Activated CD4-positive, alpha-beta T cell treated with anti-CD3 and anti-CD28 coated beads, Interleukin-10, Interleukin-2, amounts not matched to agents 100 ng/mL and 50 ng/mL, durations not matched to agents 16 hours and 8 hours (primary cell): ENCODE results near the gene STK10.

Experiments used
- DNase-seq: peaks from one replicate; pipeline ENCODE4 v3.0.0-alpha.2; 2020

The STK10 gene

GRCh38 chr5:172188893-172189692 lies 1.1 kb upstream of the STK10 start:
- DNase-seq: no peak

- DNase-seq: peak; percentile 82
Measured at GRCh38 chr5:172187118-172188032, 649 bp downstream of the STK10 start.

GRCh38 chr5:172186114-172186695 lies 1.8 kb downstream of the STK10 start:
- no peak for DNase-seq

- DNase-seq: peak; percentile 32
Measured at GRCh38 chr5:172185096-172185461, 2.9 kb downstream of the STK10 start.

- no peak for DNase-seq
Measured at GRCh38 chr5:172183881-172184280, 4.1 kb downstream of the STK10 start.

- no peak for DNase-seq
Measured at GRCh38 chr5:172182291-172182690, 5.7 kb downstream of the STK10 start.

- peak; percentile 29 for DNase-seq
Measured at GRCh38 chr5:172180936-172181335, 7.1 kb downstream of the STK10 start.

- peak; percentile 86 for DNase-seq
Measured at GRCh38 chr5:172178991-172179989, 8.7 kb downstream of the STK10 start.

- DNase-seq: peak; percentile 64
Measured at GRCh38 chr5:172178301-172178987, 9.6 kb downstream of the STK10 start.

- no peak for DNase-seq
Measured at GRCh38 chr5:172177176-172177575, 10.8 kb downstream of the STK10 start.

GRCh38 chr5:172175263-172175719 lies 12.7 kb downstream of the STK10 start:
- DNase-seq: peak; percentile 98

GRCh38 chr5:172173564-172174153 lies 14.4 kb downstream of the STK10 start:
- DNase-seq: peak; percentile 94

- DNase-seq: no peak
Measured at GRCh38 chr5:172172912-172173563, 15.0 kb downstream of the STK10 start.

- DNase-seq: no peak
Measured at GRCh38 chr5:172171118-172171517, 16.9 kb downstream of the STK10 start.

- peak; percentile 60 for DNase-seq
Measured at GRCh38 chr5:172170251-172170701, 17.7 kb downstream of the STK10 start.

- DNase-seq: no peak
Measured at GRCh38 chr5:172169216-172169615, 18.8 kb downstream of the STK10 start.

- no peak for DNase-seq
Measured at GRCh38 chr5:172168311-172168710, 19.7 kb downstream of the STK10 start.

- no peak for DNase-seq
Measured at GRCh38 chr5:172167895-172168294, 20.1 kb downstream of the STK10 start.

GRCh38 chr5:172166030-172166826 lies 21.8 kb downstream of the STK10 start:
- no peak for DNase-seq

- DNase-seq: no peak
Measured at GRCh38 chr5:172165465-172165864, 22.6 kb downstream of the STK10 start.
